ENCODE results near the gene B4GALNT2. TPM values are rescaled to one million over a fixed set of nuclear protein-coding genes. Genes with fewer than 3 reads are reported as not detected.
"Not testable (repeated sequence)": the region's sequence is repeated elsewhere in the genome, so short reads cannot be mapped to it uniquely, and the experiment has no call there.

The B4GALNT2 gene
- total and polyA plus RNA-seq, 8 donors = 1.1 to 41.7 (median 2.2) TPM; not detected in 1

DNA sequence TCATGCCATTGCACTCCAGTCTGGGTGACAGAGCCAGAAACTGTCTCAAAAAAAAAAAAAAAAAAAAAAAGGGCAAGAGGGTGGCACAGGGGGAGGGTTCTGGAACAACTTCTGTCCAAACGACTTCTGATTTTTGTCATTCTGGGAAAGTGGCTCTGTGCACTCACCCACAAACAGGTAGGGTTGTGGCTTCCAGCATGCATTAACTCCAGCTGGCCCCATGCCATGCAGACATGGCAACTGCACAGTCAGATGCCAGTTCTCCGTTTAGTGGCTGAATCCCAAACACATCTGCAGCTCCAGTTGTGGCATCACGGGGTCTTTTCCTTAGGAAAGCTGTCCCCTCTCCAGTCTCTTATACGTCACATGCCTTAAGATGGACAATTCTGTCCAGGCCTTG lies 30.3 kb downstream of the B4GALNT2 start:
- Histone ChIP-seq H3K27me3 (peaks cover 0 to 61% (median 0%) of the 10 kb centered on the region in 3 donors), H3K36me3 (no peaks in the 10 kb centered on the region), H3K9me3 (no peaks in the 10 kb centered on the region), H3K4me3 (no peak overlapping the region), H3K4me1 (no peaks in the 10 kb centered on the region), H3K27ac (no peak overlapping the region)
- intact Hi-C loops (cut with DNase I; ENCODE audit: low total_unique reads) = loop anchor here (10.0 kb wide), 1 partner anchor 62 kb away; no protein-coding TSS in a partner anchor
- TF ChIP-seq POLR2A (IDR thresholded peaks at IDR 0.05) (no peak), EP300 (IDR thresholded peaks at IDR 0.05) (no peak), POLR2AphosphoS5 (IDR thresholded peaks at IDR 0.05) (no peak)
- TF ChIP-seq, protein P1, sequence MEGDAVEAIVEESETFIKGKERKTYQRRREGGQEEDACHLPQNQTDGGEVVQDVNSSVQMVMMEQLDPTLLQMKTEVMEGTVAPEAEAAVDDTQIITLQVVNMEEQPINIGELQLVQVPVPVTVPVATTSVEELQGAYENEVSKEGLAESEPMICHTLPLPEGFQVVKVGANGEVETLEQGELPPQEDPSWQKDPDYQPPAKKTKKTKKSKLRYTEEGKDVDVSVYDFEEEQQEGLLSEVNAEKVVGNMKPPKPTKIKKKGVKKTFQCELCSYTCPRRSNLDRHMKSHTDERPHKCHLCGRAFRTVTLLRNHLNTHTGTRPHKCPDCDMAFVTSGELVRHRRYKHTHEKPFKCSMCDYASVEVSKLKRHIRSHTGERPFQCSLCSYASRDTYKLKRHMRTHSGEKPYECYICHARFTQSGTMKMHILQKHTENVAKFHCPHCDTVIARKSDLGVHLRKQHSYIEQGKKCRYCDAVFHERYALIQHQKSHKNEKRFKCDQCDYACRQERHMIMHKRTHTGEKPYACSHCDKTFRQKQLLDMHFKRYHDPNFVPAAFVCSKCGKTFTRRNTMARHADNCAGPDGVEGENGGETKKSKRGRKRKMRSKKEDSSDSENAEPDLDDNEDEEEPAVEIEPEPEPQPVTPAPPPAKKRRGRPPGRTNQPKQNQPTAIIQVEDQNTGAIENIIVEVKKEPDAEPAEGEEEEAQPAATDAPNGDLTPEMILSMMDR (IDR thresholded peaks at IDR 0.05) = no peak
- 72 to 87% (median 78%) methylated on average over 4 of the region's 4 CpGs for WGBS, 5 donors
- no peak for DNase-seq

DNA sequence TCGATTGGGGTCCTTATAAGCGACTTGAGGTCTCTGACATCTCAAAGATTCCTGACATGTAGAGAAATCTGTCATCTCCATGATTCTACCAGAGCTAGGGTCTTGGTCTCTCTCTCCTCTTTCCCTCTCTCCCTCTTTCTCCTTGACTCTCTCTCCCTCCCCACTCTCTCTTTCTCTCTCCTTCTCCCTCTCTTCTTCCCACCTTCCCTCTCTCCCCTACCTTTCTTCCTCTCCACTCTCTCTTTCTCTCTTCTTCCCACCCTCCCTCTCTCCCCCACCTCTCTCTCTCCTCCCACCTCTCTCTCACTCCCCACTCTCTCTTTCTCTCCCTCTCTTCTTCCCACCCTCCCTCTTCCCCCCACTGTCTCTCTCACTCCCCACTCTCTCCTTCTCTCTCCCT lies 32.6 kb downstream of the B4GALNT2 start:
- Histone ChIP-seq H3K4me3 (no peak overlapping the region), H3K4me1 (no peaks in the 10 kb centered on the region), H3K36me3 (no peaks in the 10 kb centered on the region), H3K27ac (no peak overlapping the region), H3K27me3 (peaks cover 0 to 63% (median 0%) of the 10 kb centered on the region in 3 donors), H3K9me3 (peaks cover 0 to 2% (median 0%) of the 10 kb centered on the region in 4 donors)
- whole genome bisulfite sequencing, 5 donors = 85 to 95% (median 91%) methylated on average over 2 of the region's 2 CpGs
- intact Hi-C loops (cut with DNase I; ENCODE audit: low total_unique reads) = loop anchor here (10.0 kb wide), 1 partner anchor 60 kb away; no protein-coding TSS in a partner anchor
- TF ChIP-seq, protein P1 (IDR thresholded peaks at IDR 0.05) = no peak
- TF ChIP-seq POLR2AphosphoS5 (IDR thresholded peaks at IDR 0.05) = no peak
- no peak for TF ChIP-seq POLR2A (IDR thresholded peaks at IDR 0.05)
- TF ChIP-seq EP300 (IDR thresholded peaks at IDR 0.05) = no peak
- no peak for DNase-seq

DNA sequence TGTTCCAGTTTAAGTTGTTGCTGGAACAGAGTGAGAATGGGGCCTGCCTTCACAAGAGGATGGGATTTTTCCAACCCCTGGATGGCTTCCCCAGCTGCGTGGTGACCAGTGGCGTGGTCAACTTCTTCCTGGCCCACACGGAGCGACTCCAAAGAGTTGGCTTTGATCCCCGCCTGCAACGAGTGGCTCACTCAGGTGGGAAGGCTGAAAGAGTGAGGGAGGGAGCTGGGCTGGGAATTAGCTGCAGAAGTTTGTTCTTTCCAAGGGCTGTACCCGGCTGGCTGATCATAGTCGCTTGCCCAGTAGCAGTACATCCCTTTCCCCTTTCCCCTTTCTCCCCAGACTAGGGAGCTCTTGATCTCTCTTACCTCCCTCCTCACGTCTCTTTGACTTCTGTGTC lies 36.1 kb downstream of the B4GALNT2 start:
- no peaks in the 10 kb centered on the region for H3K36me3 ChIP-seq
- H3K4me3 ChIP-seq = no peak overlapping the region
- H3K27me3 ChIP-seq = peaks cover 0 to 62% (median 0%) of the 10 kb centered on the region in 3 donors
- H3K27ac ChIP-seq = no peak overlapping the region
- TF ChIP-seq, protein P1 (IDR thresholded peaks at IDR 0.05) = no peak
- intact Hi-C loops (cut with DNase I; ENCODE audit: low total_unique reads) = loop anchor here (10.0 kb wide), 1 partner anchor 56 kb away; no protein-coding TSS in a partner anchor
- H3K4me1 ChIP-seq = no peaks in the 10 kb centered on the region
- peaks cover 0 to 32% (median under 1%) of the 10 kb centered on the region in 4 donors for H3K9me3 ChIP-seq
- DNase-seq = no peak
- WGBS, 5 donors = 68 to 74% (median 69%) methylated on average over 9 of the region's 9 CpGs

DNA sequence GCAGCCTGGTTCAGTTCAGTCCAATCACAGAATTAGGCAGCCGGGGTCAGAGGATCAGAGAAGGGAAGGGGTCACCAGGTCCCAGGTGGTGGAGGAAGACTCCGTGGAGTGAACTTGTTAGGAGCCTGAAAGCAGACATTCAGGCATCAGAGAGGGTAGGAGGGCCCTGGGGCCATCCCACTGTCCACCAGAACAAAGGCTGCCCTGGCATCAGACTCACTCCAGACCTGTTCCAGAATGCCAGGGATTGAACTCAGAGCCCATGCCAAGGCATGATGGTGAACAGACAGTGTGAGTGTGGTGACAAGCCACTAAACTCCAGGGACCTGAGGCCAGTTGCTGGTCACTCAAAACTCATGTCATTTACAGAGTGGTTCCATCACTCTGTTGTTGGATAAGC lies 37.6 kb downstream of the B4GALNT2 start:
- no peak for TF ChIP-seq EP300 (IDR thresholded peaks at IDR 0.05)
- no peak for TF ChIP-seq POLR2A (IDR thresholded peaks at IDR 0.05)
- TF ChIP-seq POLR2AphosphoS5 (IDR thresholded peaks at IDR 0.05) = no peak
- TF ChIP-seq, protein P1 (IDR thresholded peaks at IDR 0.05) = no peak
- WGBS, 5 donors = 64 to 88% (median 80%) methylated on average over 2 of the region's 2 CpGs
- Histone ChIP-seq H3K36me3 (no peaks in the 10 kb centered on the region), H3K27me3 (peaks cover 0 to 55% (median 0%) of the 10 kb centered on the region in 3 donors), H3K4me1 (no peaks in the 10 kb centered on the region), H3K4me3 (no peak overlapping the region), H3K9me3 (peaks cover 5 to 47% (median 13%) of the 10 kb centered on the region in 4 donors), H3K27ac (no peak overlapping the region)
- intact Hi-C loops (cut with DNase I; ENCODE audit: low total_unique reads) = no loop called here
- DNase-seq = no peak

DNA sequence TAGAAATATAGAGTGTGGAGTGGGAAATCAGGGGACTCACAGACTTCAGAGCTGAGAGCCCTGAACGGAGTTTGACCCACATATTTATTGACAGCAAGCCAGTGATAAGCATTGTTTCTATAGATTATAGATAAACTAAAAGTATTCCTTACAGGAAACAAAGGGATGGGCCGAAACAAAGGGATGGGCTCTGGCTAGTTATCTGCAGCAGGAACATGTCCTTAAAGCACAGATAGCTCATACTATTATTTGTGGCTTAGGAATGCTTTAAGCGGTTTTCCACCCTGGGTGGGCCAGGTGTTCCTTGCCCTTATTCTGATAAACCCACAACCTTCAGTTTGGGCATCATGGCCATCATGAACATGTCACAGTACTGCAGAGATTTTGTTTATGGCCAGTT lies 38.1 kb downstream of the B4GALNT2 start:
- DNase-seq; H3K4me1 ChIP-seq; H3K27ac ChIP-seq; H3K36me3 ChIP-seq; intact Hi-C loops (cut with DNase I; ENCODE audit: low total_unique reads); H3K4me3 ChIP-seq: not testable (repeated sequence)
- Histone ChIP-seq H3K27me3 (peaks cover 0 to 55% (median 0%) of the 10 kb centered on the region in 3 donors), H3K9me3 (peaks cover 10 to 52% (median 17%) of the 10 kb centered on the region in 4 donors)
- 77 to 85% (median 83%) methylated on average over 3 of the region's 3 CpGs for WGBS, 5 donors

DNA sequence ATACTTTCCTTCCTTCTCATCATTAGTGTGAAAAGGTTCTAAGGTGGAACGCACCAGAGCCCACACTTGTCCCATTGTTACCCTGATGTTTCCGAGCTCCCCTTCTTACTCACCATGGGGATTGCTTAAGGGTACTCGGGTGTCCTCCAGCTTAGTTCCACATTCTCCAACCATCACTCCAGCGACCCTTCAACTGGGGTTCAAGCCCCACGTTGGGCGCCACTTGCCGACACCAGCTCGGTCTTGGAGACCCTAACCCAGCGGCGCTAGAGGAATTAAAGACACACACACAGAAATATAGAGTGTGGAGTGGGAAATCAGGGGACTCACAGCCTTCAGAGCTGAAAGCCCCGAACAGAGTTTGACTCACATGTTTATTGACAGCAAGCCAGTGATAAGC lies 43.4 kb downstream of the B4GALNT2 start:
- WGBS, 5 donors = 88 to 93% (median 90%) methylated on average over 11 of the region's 11 CpGs
- H3K27me3 ChIP-seq; DNase-seq; H3K27ac ChIP-seq; intact Hi-C loops (cut with DNase I; ENCODE audit: low total_unique reads); H3K36me3 ChIP-seq; H3K4me3 ChIP-seq; H3K4me1 ChIP-seq: not testable (repeated sequence)
- peaks cover 21 to 65% (median 38%) of the 10 kb centered on the region in 4 donors for H3K9me3 ChIP-seq
